Renal cortical epithelial cell (primary cell): ENCODE measurements around the gene SIGLEC1. TPM values are rescaled to one million over a fixed set of nuclear protein-coding genes. Genes with fewer than 3 reads are reported as not detected.

Experiments used
- DNase-seq: peaks from one replicate; pipeline ENCODE4 v3.0.0-alpha.2; 2011; ENCODE audit warnings: low read depth
- total RNA-seq: library from RNA; depleted of rRNA; stranded (reverse); fragments of >200 nt; gene quantifications from 2 replicates; pipeline ENCODE4 v1.2.3, GENCODE V29; 2014

The SIGLEC1 gene
- total RNA-seq, 1 donor from 2014 or later = not detected

GRCh38 chr20:3744806-3745685, 32.6 kb upstream of the SIGLEC1 start:
- DNase-seq = no peak

GRCh38 chr20:3744037-3744436, 31.6 kb upstream of the SIGLEC1 start:
- DNase-seq = no peak

- no peak for DNase-seq
These were observed 30.9 kb upstream of the SIGLEC1 start for GRCh38 chr20:3743251-3743650.

- no peak for DNase-seq
These were observed 29.5 kb upstream of the SIGLEC1 start for GRCh38 chr20:3741836-3742458.

DNA sequence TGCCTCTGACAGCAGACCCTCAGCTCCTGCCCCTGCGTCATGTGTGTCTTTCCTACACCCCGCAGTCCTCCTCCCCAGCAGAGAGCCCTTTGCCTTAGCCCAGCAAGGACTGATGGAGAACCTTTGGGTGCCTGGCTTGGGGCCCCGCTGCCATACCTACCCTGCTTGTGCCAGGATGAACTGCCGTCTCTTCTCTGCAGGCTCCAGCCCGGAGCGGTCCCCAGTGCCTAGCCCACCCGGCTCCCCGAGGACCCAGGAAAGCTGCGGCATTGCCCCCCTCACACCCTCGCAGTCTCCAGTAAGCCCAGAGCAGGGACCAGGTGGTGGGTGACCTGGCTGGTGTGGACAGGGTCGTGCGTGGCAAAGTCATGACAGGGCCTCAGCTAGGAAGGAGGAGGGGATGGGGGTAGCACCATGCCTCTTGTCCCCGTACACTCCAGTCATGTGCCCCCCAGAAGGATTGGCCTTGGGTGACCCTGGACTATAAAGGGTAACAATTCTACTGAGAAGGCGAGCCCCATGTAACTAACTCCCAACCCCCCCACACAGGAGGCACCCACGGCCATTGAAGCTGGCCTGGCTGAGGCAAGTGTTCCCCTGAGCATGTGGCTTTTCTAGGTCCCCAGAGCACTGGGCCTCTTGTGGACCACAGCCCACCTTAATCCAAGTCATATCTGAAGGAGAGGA, 28.4 kb upstream of the SIGLEC1 start:
- no peak for DNase-seq

- no peak for DNase-seq
These were observed 27.6 kb upstream of the SIGLEC1 start for GRCh38 chr20:3739926-3740451.

GRCh38 chr20:3739054-3739925, 26.9 kb upstream of the SIGLEC1 start:
- DNase-seq = no peak

DNA sequence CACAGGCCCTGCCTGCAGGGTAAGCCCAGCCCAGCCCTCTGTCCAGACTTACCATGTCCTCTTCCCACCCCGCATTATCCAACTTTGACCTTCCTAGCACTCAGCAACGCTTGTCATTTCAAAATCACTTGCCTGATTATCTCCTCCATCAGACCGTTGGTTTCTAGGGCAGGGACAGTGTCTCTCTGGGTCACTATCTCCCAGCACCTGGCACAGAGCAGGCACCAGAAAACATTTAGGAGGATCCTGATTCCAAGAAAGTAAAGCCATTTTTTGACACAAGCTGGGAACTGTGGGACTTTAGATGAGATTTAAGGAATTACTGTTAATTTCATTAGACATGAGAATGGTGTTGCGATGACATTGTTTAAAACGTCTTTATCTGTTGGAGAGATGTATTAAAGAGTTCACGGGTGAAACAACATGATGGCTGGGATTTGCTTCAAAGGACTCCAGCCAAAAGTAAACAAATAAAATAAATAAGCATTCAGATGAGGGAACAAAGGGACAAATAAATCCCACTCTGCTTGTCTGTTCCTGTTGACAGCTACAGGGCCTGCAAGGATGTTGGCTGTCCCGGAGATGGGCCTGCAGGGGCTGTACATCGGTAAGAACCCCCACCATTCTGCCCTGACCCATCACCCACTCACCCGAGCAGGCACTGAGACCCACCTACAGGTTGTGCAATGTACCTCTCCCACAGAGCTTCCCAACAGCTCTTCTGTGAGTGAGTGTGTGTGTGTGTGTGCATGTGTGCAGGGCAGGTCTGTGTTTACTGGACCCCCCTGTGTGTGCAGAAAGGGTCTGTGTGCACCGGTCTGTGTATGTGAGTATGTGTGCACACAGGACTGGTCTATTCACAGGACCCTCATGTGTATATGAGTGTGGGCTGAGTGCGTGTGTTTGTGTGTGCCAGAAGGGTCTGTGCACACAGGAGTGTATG, 26.0 kb upstream of the SIGLEC1 start:
- no peak for DNase-seq

- no peak for DNase-seq
These were observed 23.4 kb upstream of the SIGLEC1 start for GRCh38 chr20:3735768-3736167.

DNA sequence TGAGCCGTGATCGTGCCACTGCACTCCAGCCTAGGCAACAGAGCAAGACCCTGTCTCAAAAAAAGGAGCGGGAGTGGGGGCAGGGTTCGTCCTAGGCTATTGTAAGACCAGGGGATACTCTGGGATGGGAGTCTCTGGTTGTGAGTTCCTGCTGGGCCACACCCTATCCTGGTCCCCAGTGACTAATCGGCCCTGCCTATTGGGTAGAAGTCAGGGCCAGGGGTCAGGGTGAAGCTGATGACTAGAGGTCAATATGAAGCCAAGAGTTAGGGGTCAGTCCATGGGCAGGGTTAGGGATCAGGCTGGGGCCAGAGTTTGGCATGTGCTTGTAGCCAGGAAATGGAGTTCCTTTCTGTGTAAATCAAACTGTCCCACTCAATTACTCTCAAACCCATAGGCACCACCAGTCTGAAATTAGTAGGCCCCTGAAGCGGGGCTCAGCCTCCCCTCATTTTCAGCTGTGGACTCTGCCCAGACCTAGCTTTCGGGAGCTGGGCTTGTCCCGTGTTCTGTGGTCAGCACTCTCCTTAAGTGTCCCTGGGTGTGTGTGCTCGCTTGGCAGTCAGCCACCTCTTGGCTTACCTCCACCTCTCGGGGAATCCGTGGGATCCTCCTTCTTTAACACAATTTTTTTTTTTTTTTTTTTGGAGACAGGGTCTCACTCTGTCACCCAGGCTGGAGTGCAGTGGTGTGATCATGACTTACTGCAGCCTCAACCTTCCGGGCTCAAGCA, 21.9 kb upstream of the SIGLEC1 start:
- no peak for DNase-seq

- DNase-seq = no peak
These were observed 21.0 kb upstream of the SIGLEC1 start for GRCh38 chr20:3733119-3733995.

DNA sequence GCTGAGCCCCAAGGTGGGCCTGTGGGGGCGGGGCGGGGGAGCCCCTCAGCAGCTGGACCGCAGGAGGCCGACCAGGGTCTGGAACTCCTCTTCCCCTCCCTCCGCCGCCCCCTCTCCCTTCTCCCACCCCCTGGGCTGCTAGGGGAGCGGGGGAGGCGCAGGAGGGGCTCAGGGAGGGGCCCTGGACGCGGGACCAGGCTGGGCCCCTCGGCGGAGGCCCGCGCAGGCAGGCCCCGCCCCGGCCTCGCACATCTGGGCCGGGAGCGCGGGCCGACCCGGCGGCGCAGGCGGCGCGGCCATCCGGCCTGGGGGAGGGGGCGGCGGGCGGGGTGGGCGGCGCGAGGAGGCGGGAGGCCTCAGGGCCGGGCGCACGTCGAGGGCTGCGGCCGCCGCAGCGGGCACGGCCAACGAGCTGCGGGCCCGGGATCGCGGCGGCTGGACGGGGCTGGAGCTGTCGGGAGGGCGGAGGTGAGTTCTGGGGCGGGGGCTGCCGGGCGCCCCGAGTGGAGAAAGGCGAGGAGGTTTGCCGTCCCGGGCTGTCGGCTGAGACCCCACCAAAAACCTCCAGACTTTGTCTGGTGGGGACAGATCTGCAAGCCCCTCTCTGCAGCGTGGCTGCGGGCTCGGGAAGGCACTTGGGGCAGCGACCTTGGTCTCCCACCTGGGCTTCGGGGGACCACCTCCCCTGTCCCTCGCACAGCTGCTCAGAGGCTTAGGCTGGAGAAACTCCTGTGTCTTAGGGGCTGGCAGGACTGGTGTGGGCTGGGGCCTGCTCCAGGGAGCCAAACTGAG, 20.1 kb upstream of the SIGLEC1 start, which contains the start of gene HSPA12B:
Gene HSPA12B (plus strand): TSS at position 359 of the 792 bp plus-strand sequence. CDS start 5,990 bp downstream, outside the sequence.
- no peak for DNase-seq

DNA sequence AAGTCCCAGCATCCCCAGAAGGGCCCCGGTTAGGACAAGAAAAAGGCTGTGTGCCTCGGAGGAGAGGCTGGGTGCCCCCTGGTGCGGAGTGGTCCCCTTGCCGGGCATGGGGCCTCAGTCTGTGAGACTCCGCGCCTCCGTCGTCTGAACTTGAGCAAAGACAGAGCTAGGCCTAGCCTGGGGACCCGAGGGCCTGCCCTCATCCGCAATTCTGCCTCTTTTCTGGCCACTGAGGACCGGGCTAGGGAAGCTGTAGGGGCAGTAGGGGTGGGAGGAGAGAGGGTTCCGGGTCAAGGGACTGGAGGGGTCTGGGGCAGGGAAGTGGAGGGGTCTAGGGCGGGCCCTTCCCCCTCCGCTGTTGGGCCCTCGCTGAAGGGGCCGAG, 19.5 kb upstream of the SIGLEC1 start:
- DNase-seq = no peak

- DNase-seq = no peak
These were observed 18.6 kb upstream of the SIGLEC1 start for GRCh38 chr20:3730803-3731672.

DNA sequence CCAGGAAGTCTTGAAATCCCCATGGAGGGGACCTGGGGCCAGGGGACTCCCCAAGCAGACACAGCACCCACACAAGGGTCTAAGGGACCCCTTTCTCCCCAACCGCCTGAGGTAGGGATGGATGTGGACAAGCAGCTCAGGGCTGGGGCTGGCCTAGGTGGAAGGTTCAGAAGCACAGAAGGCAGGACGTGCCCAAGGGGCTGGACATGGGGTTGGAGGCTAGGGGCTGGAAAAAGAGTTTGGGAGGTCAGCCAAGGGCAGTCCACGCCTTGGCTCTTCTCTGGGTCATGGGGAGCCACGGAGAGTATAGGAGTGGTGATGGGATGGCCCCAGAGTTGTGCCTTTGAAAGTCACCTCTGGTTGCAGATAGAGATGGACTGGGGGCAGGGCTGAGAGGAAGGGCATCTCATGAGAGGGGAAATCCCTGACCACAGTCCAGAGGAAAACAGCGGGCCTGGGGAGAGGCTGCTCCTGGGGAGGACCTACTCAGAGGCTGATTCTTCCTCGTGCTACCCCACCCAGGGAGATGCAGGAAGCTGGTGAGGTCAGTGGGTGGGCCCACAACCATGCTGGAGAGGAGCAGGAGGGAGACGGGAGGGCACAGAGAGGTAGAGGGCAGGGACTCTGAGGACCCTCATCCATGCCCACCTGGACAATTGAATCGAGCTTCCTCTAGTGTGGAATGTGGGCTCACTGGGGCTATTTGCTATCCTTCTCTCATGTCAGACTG, 17.6 kb upstream of the SIGLEC1 start:
- DNase-seq = no peak

DNA sequence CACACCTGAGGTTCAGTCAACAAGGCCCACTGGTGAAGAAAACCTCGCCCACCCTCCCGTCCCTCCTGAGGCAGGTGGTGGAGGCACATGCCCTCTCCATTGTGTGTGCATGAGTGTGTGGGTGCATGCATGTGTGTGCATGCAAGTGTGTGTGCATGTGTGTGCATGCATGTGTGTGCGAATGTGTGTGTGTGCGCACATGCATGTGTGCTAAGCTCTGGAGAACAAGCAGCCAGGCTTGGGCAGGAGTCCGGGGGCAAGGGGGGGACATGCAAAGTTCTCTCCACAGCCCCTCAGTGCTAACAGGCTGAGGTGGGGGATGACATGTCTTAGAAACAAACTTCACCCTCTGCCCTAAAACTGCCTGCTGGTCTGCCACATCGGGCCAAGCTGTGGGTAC, 17.0 kb upstream of the SIGLEC1 start:
- DNase-seq = no peak
